HG03565 (cell line): ENCODE data around the gene MEGF10.
"Not testable (repeated sequence)": the region's sequence is repeated elsewhere in the genome, so short reads cannot be mapped to it uniquely, and the experiment has no call there.

ENCODE experiments used
- ATAC-seq: cut with Tn5 transposase; IDR thresholded peaks from one replicate; pipeline ENCODE4 v1.9.1; 2021; ENCODE audit warnings: mild to moderate bottlenecking, moderate library complexity; ENCODE audit not compliant: unreplicated experiment

MEGF10 gene

GRCh38 chr5:127297348-127298035, 6.9 kb downstream of the MEGF10 start:
- no peak for ATAC-seq

- ATAC-seq = no peak
These were observed 7.4 kb downstream of the MEGF10 start for GRCh38 chr5:127298036-127298429.

GRCh38 chr5:127298656-127299055, 8.1 kb downstream of the MEGF10 start:
- no peak for ATAC-seq

- ATAC-seq = no peak
These were observed 9.1 kb downstream of the MEGF10 start for GRCh38 chr5:127299678-127300077.

- ATAC-seq = no peak
These were observed 11.9 kb downstream of the MEGF10 start for GRCh38 chr5:127302509-127302908.

- ATAC-seq = no peak
These were observed 12.8 kb downstream of the MEGF10 start for GRCh38 chr5:127303404-127303803.

GRCh38 chr5:127305493-127305892, 14.9 kb downstream of the MEGF10 start:
- ATAC-seq = no peak

GRCh38 chr5:127306036-127306435, 15.4 kb downstream of the MEGF10 start:
- ATAC-seq = no peak

- ATAC-seq = no peak
These were observed 16.1 kb downstream of the MEGF10 start for GRCh38 chr5:127306647-127307046.

GRCh38 chr5:127307868-127308267, 17.3 kb downstream of the MEGF10 start:
- ATAC-seq = no peak

- not testable (repeated sequence) for ATAC-seq
These were observed 17.7 kb downstream of the MEGF10 start for GRCh38 chr5:127308325-127308724.

- no peak for ATAC-seq
These were observed 18.3 kb downstream of the MEGF10 start for GRCh38 chr5:127308945-127309344.

GRCh38 chr5:127311349-127311748, 20.8 kb downstream of the MEGF10 start:
- no peak for ATAC-seq

GRCh38 chr5:127311781-127312525, 21.4 kb downstream of the MEGF10 start:
- no peak for ATAC-seq

GRCh38 chr5:127313379-127313778, 22.8 kb downstream of the MEGF10 start:
- ATAC-seq = no peak

- peak; percentile 96 for ATAC-seq
These were observed 23.4 kb downstream of the MEGF10 start for GRCh38 chr5:127313847-127314473.

- no peak for ATAC-seq
These were observed 25.4 kb downstream of the MEGF10 start for GRCh38 chr5:127316011-127316410.

GRCh38 chr5:127317385-127317784, 26.8 kb downstream of the MEGF10 start:
- not testable (repeated sequence) for ATAC-seq

- ATAC-seq = peak; percentile 97
These were observed 29.7 kb downstream of the MEGF10 start for GRCh38 chr5:127320032-127320965.

GRCh38 chr5:127321465-127321864, 30.9 kb downstream of the MEGF10 start:
- no peak for ATAC-seq

GRCh38 chr5:127322403-127322802, 31.8 kb downstream of the MEGF10 start:
- no peak for ATAC-seq
